GM10266 (cell line): ENCODE measurements around the gene FBXO34.
"Not testable (repeated sequence)": the region's sequence is repeated elsewhere in the genome, so short reads cannot be mapped to it uniquely, and the experiment has no call there.

Source experiments
- DNase-seq: peaks from one replicate; pipeline ENCODE4 v3.0.0; 2012; ENCODE audit errors: extremely low spot score
- TF ChIP-seq, protein P1 (sequence below): IDR thresholded peaks from 2 replicates; pipeline ENCODE4 v1.5.1; 2012; ENCODE audit warnings: mild to moderate bottlenecking, low read depth; ENCODE audit not compliant: control insufficient read depth, insufficient read depth; ENCODE audit errors: missing control alignments

FBXO34 gene

DNA sequence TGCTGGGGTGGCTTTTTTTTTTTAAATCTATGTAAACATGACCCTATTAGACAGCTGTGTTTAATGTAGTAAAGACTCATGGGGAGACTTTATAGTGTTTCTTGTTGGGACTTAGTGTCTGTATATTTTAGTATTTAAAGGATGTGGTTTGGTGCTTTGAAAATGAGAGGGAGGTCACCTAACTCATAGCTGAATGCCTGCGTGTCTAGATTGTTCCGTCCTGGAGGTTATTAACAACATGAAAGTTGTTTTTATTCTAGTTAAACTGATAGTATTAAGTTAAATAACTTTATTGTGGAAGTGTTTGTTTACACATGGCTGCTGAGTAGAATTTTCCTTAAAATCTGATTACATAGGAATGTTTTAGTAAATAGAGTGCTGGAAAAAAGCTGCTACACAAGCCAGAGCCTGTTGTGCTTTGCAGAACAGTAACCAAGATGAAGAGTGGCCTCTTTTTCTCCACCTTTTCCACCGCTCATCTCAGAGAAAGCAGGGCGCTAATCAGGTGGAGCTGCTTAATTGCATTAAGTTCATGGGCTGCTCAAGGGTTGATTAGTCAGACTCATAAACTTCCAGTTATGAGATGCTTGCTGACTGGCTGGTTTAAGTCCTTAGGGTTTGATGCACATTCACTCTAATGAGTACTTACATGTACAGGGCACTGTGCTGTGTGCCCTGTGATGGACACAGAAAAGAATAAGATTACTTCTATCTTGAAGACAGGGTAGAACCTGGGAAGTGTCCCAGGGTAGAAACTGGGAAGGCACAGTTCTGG lies 62.7 kb downstream of the FBXO34 start:
- DNase-seq, result no peak
- TF ChIP-seq, protein P1, sequence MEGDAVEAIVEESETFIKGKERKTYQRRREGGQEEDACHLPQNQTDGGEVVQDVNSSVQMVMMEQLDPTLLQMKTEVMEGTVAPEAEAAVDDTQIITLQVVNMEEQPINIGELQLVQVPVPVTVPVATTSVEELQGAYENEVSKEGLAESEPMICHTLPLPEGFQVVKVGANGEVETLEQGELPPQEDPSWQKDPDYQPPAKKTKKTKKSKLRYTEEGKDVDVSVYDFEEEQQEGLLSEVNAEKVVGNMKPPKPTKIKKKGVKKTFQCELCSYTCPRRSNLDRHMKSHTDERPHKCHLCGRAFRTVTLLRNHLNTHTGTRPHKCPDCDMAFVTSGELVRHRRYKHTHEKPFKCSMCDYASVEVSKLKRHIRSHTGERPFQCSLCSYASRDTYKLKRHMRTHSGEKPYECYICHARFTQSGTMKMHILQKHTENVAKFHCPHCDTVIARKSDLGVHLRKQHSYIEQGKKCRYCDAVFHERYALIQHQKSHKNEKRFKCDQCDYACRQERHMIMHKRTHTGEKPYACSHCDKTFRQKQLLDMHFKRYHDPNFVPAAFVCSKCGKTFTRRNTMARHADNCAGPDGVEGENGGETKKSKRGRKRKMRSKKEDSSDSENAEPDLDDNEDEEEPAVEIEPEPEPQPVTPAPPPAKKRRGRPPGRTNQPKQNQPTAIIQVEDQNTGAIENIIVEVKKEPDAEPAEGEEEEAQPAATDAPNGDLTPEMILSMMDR, result no peak

DNA sequence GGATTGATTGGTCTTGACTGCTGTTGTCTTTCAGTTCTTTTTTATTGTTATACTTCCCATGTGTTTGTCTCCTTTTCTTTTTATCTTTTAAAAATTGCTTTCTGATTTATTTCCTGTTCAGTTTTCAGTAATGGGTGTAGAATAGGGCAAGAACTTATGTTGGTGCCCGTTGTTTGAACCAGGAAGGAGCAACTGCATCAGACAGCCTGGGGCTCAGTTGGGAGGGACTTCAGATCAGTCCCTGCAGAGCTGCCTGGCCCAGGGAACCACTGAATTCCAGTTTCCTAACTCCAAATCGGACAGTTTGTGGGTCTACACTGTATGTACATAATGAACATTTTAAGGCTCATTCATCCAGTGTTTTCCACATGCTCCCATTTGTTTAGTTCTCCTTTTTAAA lies 64.9 kb downstream of the FBXO34 start:
- no peak for DNase-seq
- TF ChIP-seq, protein P1, result no peak

DNA sequence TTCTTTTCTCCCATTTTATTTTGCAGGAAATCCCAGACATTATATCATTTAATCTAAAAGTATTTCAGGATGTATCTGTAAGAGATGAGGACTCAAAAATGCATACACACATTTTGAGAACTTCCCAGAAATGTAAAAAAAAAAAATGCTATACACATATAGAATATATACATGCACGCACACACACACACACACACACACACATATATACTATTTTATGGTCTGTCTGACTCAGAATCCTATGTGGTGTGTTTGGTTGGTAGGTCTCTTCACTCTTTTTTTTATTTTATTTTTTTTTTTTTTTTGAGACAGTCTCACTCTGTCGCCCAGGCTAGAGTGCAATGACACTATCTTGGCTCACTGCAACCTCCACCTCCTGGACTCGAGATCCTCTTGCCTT lies 65.5 kb downstream of the FBXO34 start:
- TF ChIP-seq, protein P1, result no peak
- DNase-seq, result no peak

DNA sequence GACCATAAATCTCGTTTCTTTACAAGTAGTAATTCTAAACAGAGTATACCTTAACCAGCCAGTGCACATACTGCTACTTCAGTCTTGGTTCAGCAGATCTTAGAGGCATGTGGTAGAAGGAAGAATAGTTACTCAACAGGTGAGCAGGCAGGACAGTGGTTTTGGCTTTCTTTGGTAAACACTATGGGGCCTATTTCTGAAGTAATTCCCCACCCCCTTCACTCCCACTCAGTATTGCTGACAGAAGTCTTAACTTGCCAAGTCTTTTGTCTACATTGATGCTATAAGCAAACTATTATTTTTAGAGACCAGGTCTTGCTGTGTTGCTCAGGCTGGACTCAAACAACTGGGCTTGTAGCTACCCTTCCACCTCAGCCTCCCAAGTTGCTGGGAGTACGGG lies 68.5 kb downstream of the FBXO34 start:
- DNase-seq, result peak; percentile 39
- TF ChIP-seq, protein P1, result no peak

- TF ChIP-seq, protein P1, result no peak
- no peak for DNase-seq
These were observed 69.3 kb downstream of the FBXO34 start for GRCh38 chr14:55340482-55340881.

GRCh38 chr14:55341781-55342180 lies 70.6 kb downstream of the FBXO34 start:
- no peak for DNase-seq
- TF ChIP-seq, protein P1, result no peak

GRCh38 chr14:55344582-55345163 lies 73.5 kb downstream of the FBXO34 start:
- not testable (repeated sequence) for DNase-seq
